ENCODE measurements around the gene WDR7.

Gene WDR7

GRCh38 chr18:56902653-56903052, 251.5 kb downstream of the WDR7 start:
- no peak for TF ChIP-seq CTCF (conservative IDR thresholded peaks at IDR 0.05; ENCODE audit: low read length)
- DNase-seq (ENCODE audit: low read depth) = no peak
- H3K4me3 ChIP-seq (ENCODE audit: low read length) = no peak overlapping the region

- no peak for TF ChIP-seq CTCF (conservative IDR thresholded peaks at IDR 0.05; ENCODE audit: low read length)
- no peak for DNase-seq (ENCODE audit: low read depth)
- no peak overlapping the region for H3K4me3 ChIP-seq (ENCODE audit: low read length)
Measured at GRCh38 chr18:56903686-56904085, 252.5 kb downstream of the WDR7 start.

GRCh38 chr18:56907771-56908170, 256.6 kb downstream of the WDR7 start:
- no peak for TF ChIP-seq CTCF (conservative IDR thresholded peaks at IDR 0.05; ENCODE audit: low read length)
- no peak for DNase-seq (ENCODE audit: low read depth)

GRCh38 chr18:56910237-56910636, 259.1 kb downstream of the WDR7 start:
- H3K4me3 ChIP-seq (ENCODE audit: low read length) = no peak overlapping the region
- DNase-seq (ENCODE audit: low read depth) = no peak
- no peak for TF ChIP-seq CTCF (conservative IDR thresholded peaks at IDR 0.05; ENCODE audit: low read length)

More at GRCh38 chr18:56907771-56908170, 256.6 kb downstream of the WDR7 start:
- H3K4me3 ChIP-seq (ENCODE audit: low read length) = no peak overlapping the region

- no peak for DNase-seq (ENCODE audit: low read depth)
- H3K4me3 ChIP-seq (ENCODE audit: low read length) = no peak overlapping the region
- TF ChIP-seq CTCF (conservative IDR thresholded peaks at IDR 0.05; ENCODE audit: low read length) = no peak
Measured at GRCh38 chr18:56910967-56911366, 259.8 kb downstream of the WDR7 start.

GRCh38 chr18:56913941-56914340, 262.8 kb downstream of the WDR7 start:
- no peak overlapping the region for H3K4me3 ChIP-seq (ENCODE audit: low read length)
- TF ChIP-seq CTCF (conservative IDR thresholded peaks at IDR 0.05; ENCODE audit: low read length) = no peak
- DNase-seq (ENCODE audit: low read depth) = no peak

GRCh38 chr18:56919190-56919589, 268.0 kb downstream of the WDR7 start:
- no peak for TF ChIP-seq CTCF (conservative IDR thresholded peaks at IDR 0.05; ENCODE audit: low read length)
- no peak overlapping the region for H3K4me3 ChIP-seq (ENCODE audit: low read length)
- DNase-seq (ENCODE audit: low read depth) = no peak

Data from AG10803 (cell line).